Measurements from ENCODE around the gene TNS1.
"Not testable (repeated sequence)": the region's sequence is repeated elsewhere in the genome, so short reads cannot be mapped to it uniquely, and the experiment has no call there.

The TNS1 gene

DNA sequence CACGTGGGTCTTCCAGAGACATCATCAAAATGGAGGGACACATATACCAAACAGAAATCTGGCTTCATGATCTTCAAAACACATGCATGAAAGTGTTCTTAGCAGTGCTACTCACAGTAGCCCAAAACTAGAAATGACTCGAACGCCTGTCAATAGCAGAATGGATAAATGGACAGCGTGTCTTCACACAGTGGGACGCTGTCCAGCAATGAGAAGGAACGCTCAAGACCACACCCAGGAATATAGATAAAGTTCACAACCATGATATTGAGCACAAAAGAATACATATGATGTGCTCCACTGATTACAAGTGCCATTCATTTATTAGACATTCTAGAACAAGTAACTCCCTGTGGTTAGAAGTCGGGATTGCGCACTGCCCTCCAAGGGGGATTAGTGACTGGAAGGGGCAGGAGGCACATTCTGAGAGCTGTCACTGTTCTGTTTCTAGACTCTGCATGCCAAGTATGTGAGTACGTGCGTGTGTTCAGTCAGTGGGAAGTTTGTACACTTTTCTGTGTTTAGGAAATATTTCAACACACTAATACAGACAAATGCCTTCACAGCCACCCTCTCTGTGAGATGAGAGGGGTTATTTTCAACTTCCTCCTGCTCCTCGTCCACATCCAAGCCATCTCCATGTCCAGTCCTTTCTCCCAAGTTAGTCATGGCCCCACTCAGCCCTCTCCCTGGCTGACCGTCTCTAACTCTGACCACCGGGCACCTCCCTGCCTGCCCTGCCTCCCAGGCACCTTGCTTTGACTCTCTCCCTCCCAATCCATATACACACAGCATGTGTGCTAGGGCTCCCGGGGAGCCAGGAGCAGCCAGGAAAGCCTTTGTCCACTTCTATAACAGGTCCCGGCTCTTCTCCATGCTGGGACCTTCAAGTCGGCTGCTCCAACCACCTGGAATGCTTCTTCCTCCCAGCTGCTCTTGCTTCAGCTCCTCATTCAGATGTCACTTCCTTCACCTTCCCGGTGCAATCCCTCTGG lies 26.9 kb upstream of the TNS1 start:
- DNase-seq, result no peak

- no peak for DNase-seq
These were observed 26.0 kb upstream of the TNS1 start for GRCh38 chr2:218028562-218029348.

GRCh38 chr2:218028189-218028495 lies 25.3 kb upstream of the TNS1 start:
- DNase-seq, result no peak

DNA sequence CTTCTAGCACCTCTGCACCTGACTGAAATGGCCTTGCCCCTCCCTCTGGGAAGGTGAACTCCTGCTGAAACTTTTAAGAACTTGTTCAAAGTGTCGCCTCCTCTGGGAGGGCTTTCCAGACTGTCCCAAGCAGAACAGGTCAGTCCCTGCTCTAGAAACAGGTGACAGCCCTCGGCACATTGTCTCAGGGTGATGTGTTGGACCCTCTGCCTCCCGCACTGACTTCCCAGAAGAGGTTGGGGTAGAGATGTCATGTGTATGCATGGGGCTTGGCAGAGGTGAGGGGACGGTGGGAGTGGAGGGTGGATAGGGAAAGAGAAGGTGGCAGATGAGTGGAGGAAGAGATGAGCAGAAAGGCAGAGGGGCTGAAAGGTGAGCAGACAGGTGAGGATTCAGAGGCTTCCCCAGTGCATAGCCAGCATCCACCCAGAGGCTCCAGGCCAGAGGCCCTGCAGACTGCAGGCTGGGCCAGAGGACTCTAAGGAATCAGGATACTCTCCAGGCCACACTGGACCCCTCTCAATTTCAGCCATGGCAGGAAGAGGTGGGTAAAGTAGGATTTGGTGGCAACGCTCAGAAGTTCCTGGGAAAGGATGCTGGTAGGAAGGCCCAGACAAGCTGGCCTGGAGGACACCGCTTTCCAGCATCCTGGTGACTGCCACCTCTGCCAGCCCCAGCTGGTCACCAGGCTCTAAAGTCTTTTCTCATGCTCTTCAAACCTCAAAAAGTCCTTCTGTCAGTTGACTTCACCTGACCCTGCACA lies 24.8 kb upstream of the TNS1 start:
- no peak for DNase-seq

GRCh38 chr2:218026676-218027425 lies 24.1 kb upstream of the TNS1 start:
- no peak for DNase-seq

DNA sequence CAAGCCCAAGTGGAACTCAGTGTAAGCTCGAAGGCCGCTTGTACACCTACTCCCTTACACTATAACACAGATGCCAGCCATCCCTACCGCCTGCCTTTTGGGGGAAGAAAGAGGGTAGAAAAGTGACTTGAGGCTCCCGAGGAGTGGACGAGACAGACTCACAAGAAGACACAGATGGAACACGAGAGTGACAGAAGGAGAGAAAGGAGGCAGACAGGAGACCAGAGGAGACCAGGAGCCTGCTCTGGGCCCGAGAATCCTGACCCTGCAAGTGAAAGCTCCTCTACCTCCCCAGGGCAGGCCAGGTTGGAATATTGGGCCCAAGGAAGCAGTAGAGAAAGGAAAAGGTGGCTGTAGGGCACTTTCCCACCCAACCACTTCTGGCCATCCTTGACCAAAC lies 23.4 kb upstream of the TNS1 start:
- peak in 1 of 5 donors; percentile 1 for DNase-seq

GRCh38 chr2:218024871-218025270 lies 22.1 kb upstream of the TNS1 start:
- DNase-seq, result peak in 1 of 5 donors; percentile 1

DNA sequence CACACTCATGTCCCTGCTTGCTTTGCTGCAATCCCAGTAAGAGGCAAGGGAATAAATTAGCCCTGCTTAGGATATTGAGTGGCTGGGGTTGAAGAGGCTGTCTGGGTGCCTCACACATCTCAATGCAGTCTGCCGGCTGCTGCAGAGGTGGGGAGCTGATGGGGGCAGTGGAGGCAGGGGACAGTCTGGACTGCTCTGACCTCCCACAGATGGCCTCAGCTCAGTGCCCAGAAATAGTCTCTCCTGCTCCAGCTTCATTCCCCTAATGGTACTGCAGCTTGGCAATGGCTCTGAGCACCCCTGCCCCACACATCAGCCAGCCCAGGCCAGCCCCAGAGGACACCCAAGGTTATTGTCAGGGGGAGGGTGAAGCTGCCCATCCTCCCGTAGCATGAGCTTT lies 21.5 kb upstream of the TNS1 start:
- DNase-seq, result peak in 1 of 5 donors; percentile 1

DNA sequence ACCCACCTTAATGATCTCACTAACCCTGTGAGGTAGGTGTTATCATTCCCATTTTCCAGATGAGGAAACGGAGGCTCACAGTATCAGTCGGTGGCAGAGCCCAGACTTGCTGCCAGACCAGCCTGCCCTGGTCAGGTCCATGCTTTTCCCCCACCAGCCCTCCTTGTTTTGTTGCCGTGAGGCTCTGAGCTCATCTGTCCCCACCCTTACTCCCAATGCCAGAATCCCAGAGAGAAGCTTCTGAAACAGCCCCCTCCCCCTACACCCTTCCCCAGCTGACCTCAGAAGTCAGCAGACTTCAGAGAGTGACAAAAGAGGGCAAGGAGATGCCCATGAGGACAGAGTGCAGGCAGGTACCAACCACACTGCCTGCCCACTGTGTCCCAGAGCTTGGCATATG lies 20.8 kb upstream of the TNS1 start:
- DNase-seq, result no peak

GRCh38 chr2:218022851-218023530 lies 20.2 kb upstream of the TNS1 start:
- DNase-seq, result peak in 1 of 5 donors; percentile 4

GRCh38 chr2:218022131-218022850 lies 19.5 kb upstream of the TNS1 start:
- peak in 1 of 5 donors; percentile 6 for DNase-seq

DNA sequence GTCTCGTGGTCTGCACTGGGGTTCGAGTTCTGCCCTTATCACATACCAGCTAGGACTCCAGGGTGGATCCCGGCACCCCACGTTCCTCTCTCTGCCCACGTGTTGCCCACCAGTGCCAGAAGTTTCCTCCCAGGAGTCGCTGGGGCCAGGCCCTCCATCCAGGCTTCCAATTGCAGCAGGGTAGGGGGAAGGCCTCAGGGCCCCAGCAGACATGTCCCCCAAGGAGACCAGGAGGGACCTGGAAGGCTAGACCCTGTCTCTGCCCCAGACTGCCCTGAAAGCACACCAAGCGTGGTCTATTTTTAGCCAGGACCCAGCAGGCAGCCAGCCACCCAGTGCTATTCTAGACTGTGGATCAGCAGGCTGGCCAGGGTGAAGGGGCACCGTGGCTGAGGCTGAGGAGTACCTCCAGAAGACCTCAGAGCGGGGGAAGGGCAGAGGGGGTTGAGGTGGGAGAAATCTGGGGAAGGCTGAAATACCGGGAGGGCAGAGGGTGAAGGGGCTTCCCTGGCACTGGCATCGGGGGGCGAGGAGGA lies 18.8 kb upstream of the TNS1 start:
- no peak for DNase-seq

- no peak for DNase-seq
These were observed 18.3 kb upstream of the TNS1 start for GRCh38 chr2:218020966-218021535.

DNA sequence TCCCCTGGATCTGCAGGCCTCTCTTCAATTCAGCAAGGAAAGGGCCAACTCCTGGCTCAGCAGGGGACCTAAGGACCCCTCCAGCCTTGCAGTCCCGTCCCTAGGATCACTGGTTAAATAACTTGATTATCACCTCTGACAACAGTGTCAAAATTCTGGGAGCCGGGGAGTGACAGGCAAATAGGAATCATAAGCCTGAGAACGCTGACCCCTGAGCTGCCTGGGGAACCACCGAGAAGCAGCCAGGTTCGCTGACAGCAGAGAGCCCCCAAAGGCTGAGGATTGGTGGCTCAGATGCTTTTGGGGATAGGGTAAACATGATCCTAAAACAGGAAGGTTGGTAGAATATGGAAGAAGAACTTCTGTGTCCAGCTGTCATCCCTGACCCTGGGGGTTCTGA lies 17.5 kb upstream of the TNS1 start:
- DNase-seq, result no peak

- DNase-seq, result no peak
These were observed 16.7 kb upstream of the TNS1 start for GRCh38 chr2:218019411-218020060.

GRCh38 chr2:218018842-218019125 lies 16.0 kb upstream of the TNS1 start:
- DNase-seq, result not testable (repeated sequence)

GRCh38 chr2:218017211-218018053 lies 14.6 kb upstream of the TNS1 start:
- no peak for DNase-seq

- no peak for DNase-seq
These were observed 14.0 kb upstream of the TNS1 start for GRCh38 chr2:218016810-218017209.

All from T-helper 1 cell (primary cell).